LNCaP clone FGC (cell line): ENCODE results near the gene HMGCLL1.

ENCODE experiments used
- DNase-seq: peaks from one replicate; pipeline ENCODE4 v3.0.0-alpha.2; 2011; ENCODE audit warnings: low read depth
- H3K4me3 ChIP-seq: 2 replicates; pipeline ENCODE4 v1.5.1; 2011; ENCODE audit warnings: mild to moderate bottlenecking, low read depth, low read length, control low read depth
- TF ChIP-seq, protein P1 (sequence below): IDR thresholded peaks from 2 replicates; pipeline ENCODE4 v1.5.1; 2012; ENCODE audit warnings: mild to moderate bottlenecking; ENCODE audit not compliant: control insufficient read depth, insufficient read depth; ENCODE audit errors: extremely low read depth

The HMGCLL1 gene

DNA sequence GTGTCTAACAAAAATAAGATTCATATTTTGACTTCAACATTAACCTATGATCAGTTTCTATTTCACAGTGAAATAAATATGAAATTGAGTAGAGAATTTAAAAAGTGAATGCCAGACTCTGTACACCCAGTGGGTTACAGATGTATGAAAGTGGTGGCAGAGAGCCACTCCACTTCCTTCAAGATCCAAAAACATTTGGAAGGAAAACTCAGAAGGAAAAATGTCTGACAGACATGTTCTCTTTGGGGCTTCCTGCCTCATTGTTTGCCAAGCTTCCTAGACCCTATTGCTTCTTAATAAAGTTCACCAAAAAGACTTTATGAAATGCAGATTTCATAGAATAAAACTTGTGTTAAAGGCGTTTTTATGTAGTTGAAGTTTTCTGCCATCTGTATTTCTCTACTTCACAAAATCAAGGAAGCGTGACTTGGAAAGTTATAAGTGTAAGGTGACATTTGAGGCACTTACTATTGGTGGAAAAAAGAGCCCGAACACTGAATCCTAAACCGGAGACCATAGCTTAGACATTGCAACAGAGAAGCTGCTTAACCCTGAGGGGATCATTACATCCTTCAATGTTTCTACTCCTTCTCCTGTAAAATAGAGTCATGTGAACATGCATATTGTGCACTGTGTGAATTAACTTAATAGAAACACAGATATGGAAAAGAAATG lies 12.8 kb downstream of the HMGCLL1 start:
- DNase-seq, result no peak
- no peak overlapping the region for H3K4me3 ChIP-seq
- TF ChIP-seq, protein P1, sequence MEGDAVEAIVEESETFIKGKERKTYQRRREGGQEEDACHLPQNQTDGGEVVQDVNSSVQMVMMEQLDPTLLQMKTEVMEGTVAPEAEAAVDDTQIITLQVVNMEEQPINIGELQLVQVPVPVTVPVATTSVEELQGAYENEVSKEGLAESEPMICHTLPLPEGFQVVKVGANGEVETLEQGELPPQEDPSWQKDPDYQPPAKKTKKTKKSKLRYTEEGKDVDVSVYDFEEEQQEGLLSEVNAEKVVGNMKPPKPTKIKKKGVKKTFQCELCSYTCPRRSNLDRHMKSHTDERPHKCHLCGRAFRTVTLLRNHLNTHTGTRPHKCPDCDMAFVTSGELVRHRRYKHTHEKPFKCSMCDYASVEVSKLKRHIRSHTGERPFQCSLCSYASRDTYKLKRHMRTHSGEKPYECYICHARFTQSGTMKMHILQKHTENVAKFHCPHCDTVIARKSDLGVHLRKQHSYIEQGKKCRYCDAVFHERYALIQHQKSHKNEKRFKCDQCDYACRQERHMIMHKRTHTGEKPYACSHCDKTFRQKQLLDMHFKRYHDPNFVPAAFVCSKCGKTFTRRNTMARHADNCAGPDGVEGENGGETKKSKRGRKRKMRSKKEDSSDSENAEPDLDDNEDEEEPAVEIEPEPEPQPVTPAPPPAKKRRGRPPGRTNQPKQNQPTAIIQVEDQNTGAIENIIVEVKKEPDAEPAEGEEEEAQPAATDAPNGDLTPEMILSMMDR, result no peak

DNA sequence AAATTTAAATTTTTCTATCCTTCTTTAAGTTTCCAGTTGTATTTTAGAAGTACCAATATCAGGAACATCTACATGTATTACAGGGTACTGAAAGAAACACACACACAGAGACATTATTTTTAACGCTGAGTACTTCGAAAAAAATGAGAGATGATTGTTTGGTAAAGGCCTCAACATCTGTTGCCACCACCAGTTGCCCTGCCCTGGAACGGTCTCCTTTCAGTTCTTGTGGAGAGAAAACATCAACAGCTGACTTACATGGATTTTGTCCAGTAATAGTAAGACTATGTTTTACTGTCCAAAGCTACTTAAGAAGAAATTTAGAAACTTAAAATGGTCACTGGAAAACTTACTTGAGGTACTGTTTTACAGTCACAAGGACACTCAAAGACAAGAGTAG lies 16.7 kb downstream of the HMGCLL1 start:
- TF ChIP-seq, protein P1, result no peak
- no peak for DNase-seq
- no peak overlapping the region for H3K4me3 ChIP-seq

DNA sequence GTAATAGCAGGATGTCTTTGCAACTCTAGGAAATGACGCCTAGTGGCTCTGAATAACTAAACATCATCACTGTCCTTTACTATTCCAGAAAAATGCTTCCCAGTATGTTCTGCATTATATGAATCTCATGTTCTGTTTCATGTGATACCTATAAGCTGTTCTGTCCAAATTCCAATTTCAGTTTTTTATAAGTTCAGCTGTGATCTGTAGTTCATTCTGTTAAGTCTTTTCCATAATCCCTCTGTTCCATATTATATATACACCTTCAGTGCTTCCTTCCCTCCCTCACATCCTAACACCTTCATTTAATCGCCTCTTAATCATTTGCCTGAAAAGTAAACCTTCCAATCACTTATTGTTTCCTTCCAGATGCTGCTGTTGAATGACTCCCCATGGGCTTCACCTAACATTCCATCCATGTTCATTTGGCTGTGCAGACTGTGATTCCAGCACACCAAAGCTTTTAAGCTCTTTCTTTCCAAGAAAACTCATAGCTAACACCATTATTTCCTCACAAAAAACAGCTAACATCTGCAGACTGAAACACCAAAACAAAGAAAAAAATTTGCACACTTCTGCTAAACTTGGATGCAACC lies 18.6 kb downstream of the HMGCLL1 start:
- H3K4me3 ChIP-seq, result no peak overlapping the region
- DNase-seq, result no peak
- TF ChIP-seq, protein P1, result no peak

DNA sequence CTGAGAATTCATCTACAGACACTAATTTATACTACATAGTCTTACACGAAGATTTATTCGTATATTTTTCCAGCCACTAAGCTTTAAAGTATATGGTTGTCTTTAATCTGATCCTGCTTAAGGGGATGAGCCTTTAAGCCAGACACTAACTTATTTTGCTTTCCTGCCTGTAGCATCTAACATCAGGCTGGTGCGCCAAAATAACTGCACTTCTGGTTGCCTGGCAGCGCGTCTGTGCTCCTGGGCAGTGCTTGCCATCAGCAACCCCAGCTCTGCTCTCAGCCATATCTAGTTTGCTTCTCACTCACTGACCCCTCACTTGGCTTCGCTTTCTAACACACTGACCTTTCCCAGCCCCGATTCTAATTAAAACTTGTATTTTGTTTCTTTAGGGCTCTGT lies 21.8 kb downstream of the HMGCLL1 start:
- H3K4me3 ChIP-seq, result no peak overlapping the region
- no peak for DNase-seq
- TF ChIP-seq, protein P1, result no peak

DNA sequence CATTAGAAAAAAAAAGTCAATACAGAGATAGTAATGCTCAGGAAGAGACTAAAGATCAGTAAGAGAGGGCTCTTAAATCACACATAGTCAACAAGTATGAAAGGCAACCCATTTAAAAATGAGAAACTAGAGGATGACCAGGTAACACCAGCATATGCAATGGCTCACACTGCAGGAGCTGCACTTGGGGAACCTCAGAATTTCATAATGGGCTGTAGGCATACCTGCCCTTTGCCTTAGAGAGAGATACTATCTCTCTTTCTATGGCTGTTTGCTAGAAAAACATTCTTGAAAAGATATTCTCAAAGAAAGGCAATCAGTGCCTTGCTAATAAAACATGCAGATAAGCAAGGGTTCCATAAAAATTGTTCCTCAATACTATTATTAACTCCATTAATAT lies 33.2 kb downstream of the HMGCLL1 start:
- H3K4me3 ChIP-seq, result no peak overlapping the region
- no peak for DNase-seq
- TF ChIP-seq, protein P1, result no peak

DNA sequence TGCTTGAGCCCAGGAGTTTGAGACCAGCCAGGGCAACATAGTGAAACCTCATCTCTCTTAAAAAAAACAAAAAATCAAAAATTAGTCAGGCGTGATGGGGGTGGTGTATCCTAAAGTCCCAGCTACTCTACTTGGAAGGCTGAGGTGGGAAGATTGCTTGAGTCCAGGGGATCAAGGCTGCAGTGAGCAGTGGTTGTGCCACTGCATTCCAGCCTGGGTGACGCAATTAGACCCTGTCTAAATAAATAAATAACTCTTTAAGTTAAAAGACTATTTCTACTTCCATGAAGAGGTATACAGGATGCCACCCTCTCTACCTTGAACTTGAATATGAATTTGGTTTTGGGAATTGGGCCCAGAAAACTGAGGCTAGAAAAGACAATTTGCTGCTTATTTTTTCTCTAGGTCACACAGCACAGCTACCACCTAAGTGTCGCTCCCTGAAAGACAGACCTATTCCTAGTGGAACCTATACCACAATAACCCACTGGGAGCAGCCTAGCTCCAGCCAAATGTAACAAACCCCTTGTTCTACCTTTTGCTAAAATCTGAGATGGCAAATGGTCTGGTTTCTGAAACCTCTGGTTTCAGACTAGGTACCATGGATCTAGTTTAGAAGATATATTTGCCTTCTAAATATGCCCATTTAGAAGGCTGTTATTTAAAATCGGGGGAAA lies 35.2 kb downstream of the HMGCLL1 start:
- TF ChIP-seq, protein P1, result 0 out of 2 replicates have a peak, but pooled peaks have one; percentile 8
- no peak for DNase-seq
- H3K4me3 ChIP-seq, result no peak overlapping the region
